Measurements from ENCODE around the gene NDUFS7. TPM values are rescaled to one million over a fixed set of nuclear protein-coding genes. Genes with fewer than 3 reads are reported as not detected.

The NDUFS7 gene
- polyA plus RNA-seq (2013, experiment 1 of 2), result 63.8 TPM
- polyA plus RNA-seq (2013, experiment 2 of 2), result 73.9 TPM

DNA sequence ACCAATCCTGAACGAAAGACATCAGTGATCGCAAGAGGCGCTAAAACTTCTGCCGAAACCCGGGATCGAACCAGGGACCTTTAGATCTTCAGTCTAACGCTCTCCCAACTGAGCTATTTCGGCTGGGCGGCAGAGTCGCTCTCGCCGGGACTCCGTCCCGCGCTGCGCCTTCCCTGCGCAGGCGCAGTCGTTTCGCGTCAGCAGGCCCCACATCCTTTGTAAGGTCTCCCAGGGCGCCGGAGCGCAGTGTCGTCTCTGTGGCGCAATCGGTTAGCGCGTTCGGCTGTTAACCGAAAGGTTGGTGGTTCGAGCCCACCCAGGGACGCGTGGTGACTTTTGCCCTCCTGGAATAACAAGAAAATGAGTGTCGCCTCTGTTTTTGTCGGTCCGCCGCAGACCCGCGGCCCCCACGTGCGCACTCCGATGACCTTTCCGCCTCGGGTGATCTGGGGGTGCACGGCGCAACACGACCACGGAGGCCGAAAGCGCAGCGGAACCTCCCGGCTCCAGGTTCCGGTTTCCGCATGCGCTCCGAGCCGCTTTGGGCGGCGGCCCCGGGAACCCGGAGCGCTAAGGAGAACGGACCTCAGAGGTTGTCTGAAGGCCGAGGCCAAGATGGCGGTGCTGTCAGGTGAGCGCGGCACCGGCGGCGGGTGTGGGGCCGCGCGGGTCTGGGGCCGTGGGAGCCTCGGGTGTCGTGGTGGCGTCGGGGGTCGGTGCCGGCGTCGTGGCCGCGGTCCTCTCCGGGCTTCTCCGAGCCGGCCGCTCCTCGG lies at the start of gene NDUFS7:
NDUFS7 (plus strand) TSS at position 596 of the 773 bp plus-strand sequence; CDS start at position 616, 20 bp downstream.
- Histone ChIP-seq H3K27me3 (ENCODE audit: insufficient read depth, low read length) (no peaks in the 10 kb centered on the region), H3K36me3 (ENCODE audit: insufficient read depth, low read length) (peaks cover under 1% of the 10 kb centered on the region; the same call in 1 of the 2 replicates), H3K4me3 (ENCODE audit: low read length) (peak within 1 kb of the TSS; percentile 91), H3K9ac (ENCODE audit: low read depth, low read length) (peak within 1 kb of the TSS; percentile 76), H3K27ac (ENCODE audit: low read depth, low read length) (peak within 1 kb of the TSS; percentile 91), H3K9me3 (ENCODE audit: insufficient read depth, low read depth, low read length) (no peaks in the 10 kb centered on the region), H3K4me1 (ENCODE audit: insufficient read depth, low read length) (peaks cover 7% of the 10 kb centered on the region; the same call in 1 of the 2 replicates)
- under 1% methylated on average over 90 of the region's 90 CpGs for WGBS

DNA sequence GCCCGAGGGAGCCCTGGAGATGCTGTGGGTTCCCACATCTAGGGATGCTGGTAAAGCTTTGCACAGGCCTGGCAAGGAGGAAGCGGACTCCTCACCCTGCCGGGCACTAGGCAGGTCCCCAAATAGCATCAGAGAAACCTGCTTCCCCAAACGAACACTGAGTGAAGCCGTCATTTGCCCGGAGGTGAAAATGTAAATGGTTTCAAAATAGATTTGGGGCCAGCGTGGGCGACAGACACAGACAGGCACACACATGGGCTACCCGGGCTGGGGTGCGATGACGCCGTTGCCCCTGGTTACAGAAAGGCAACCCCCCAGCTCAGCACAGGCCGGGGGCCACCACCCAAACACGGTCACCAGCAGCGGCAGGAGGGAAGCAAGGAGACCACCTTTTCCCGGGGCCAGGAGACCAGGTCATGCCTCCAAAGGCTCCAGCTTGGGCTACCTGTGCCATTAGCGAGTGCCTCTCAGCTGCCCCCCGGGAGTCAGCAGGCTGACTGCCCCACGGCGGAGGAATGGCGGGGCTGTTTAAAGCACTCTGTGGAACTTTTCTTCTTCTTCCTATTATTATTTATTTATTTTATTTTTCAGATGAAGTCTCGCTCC lies 47.5 kb upstream of the NDUFS7 start:
- 94% methylated on average over 22 of the region's 22 CpGs for WGBS
- no peak overlapping the region for H3K27ac ChIP-seq (ENCODE audit: low read depth, low read length)
- 0 out of 2 replicates have a peak, but pooled peaks cover 3% of the 10 kb centered on the region for H3K4me1 ChIP-seq (ENCODE audit: insufficient read depth, low read length)
- no peak overlapping the region for H3K9ac ChIP-seq (ENCODE audit: low read depth, low read length)
- no peaks in the 10 kb centered on the region for H3K27me3 ChIP-seq (ENCODE audit: insufficient read depth, low read length)
- no peak overlapping the region for H3K4me3 ChIP-seq (ENCODE audit: low read length)
- no peaks in the 10 kb centered on the region for H3K36me3 ChIP-seq (ENCODE audit: insufficient read depth, low read length)
- H3K9me3 ChIP-seq (ENCODE audit: insufficient read depth, low read depth, low read length), result no peaks in the 10 kb centered on the region

DNA sequence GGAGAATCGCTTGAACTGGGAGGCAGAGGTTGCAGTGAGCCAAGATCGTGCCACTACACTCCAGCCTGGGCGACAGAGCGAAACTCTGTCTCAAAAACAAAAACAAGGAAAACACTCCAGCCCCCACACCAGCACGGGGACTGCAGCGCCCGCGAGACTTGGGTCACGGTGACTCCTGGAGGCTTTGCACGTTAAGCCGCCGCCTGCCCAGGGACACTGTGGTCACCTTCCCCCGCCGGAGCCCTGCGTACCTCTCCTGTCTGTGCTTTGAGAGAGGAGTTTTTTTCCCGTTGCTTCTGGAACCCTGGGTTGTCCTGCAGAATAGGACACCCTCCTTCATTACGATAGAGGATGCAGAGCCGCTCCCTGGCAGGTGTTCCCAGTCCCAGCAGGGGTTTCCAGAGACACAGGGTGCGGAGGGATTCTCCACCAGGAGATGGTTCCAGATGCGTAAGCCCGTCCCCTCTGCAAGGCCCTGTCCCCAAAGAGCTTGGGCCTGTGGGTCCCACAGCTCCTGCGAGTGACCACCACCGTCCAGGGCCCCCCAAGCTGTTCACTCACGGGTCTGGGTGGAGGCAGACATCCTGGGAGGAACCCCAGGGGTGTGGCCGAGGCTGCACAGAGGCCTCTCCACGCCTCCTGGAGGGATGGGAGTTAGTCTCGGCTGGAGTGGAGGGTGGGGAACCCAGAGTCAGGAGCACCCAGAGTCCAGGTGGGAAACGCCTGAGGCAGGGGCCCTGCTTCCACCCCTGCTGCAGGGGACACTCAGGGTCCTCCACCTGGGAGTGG lies 42.8 kb upstream of the NDUFS7 start:
- 89% methylated on average over 28 of the region's 28 CpGs for WGBS
- Histone ChIP-seq H3K4me1 (ENCODE audit: insufficient read depth, low read length) (no peaks in the 10 kb centered on the region), H3K4me3 (ENCODE audit: low read length) (no peak overlapping the region), H3K27me3 (ENCODE audit: insufficient read depth, low read length) (no peaks in the 10 kb centered on the region), H3K9ac (ENCODE audit: low read depth, low read length) (no peak overlapping the region), H3K27ac (ENCODE audit: low read depth, low read length) (no peak overlapping the region), H3K9me3 (ENCODE audit: insufficient read depth, low read depth, low read length) (no peaks in the 10 kb centered on the region), H3K36me3 (ENCODE audit: insufficient read depth, low read length) (no peaks in the 10 kb centered on the region)

DNA sequence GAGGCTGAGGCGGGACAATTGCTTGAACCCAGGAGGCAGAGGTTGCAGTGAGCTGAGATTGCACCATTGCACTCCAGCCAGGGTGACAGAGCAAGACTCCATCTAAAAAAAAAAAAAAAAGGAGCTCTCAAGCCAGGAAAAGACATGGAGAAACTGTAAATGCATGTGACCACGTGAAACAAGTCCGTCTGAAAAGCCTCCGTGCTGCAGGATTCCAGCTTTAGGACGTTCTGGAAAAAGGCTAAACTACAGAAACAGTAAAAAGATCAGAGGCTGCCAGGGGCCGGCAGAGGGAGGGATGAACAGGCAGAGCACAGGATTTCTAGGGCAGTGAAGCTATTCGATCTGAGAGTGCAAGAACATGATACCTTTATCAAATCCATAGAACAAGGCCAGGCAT lies 40.7 kb upstream of the NDUFS7 start:
- H3K27ac ChIP-seq (ENCODE audit: low read depth, low read length), result no peak overlapping the region
- 87% methylated on average over 7 of the region's 7 CpGs for WGBS
- H3K9me3 ChIP-seq (ENCODE audit: insufficient read depth, low read depth, low read length), result no peaks in the 10 kb centered on the region
- no peak overlapping the region for H3K4me3 ChIP-seq (ENCODE audit: low read length)
- H3K9ac ChIP-seq (ENCODE audit: low read depth, low read length), result no peak overlapping the region
- no peaks in the 10 kb centered on the region for H3K27me3 ChIP-seq (ENCODE audit: insufficient read depth, low read length)
- H3K4me1 ChIP-seq (ENCODE audit: insufficient read depth, low read length), result no peaks in the 10 kb centered on the region
- no peaks in the 10 kb centered on the region for H3K36me3 ChIP-seq (ENCODE audit: insufficient read depth, low read length)

DNA sequence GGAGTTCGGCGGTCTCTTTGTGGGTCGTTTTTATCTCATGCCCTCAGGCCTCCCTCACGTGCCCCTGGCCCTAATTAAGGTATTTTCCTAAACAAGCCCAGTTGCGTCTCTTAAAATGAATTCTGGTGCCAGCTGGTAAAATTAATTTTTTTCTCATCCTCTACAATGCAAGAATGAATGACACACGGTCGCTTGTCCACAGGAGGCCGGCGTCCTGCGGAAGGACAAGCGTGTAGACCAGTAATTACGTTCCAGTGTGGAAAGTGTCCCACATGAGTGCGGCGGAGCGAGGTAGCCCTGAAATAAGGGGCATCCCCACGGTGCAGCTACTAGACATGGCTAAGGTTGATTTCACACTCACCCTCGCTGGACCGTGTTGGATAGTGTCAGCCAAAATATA lies 34.5 kb upstream of the NDUFS7 start:
- H3K27ac ChIP-seq (ENCODE audit: low read depth, low read length), result no peak overlapping the region
- H3K9me3 ChIP-seq (ENCODE audit: insufficient read depth, low read depth, low read length), result no peaks in the 10 kb centered on the region
- H3K9ac ChIP-seq (ENCODE audit: low read depth, low read length), result no peak overlapping the region
- no peaks in the 10 kb centered on the region; the same call in 1 of the 2 replicates for H3K27me3 ChIP-seq (ENCODE audit: insufficient read depth, low read length)
- H3K4me1 ChIP-seq (ENCODE audit: insufficient read depth, low read length), result no peaks in the 10 kb centered on the region
- H3K4me3 ChIP-seq (ENCODE audit: low read length), result no peak overlapping the region
- WGBS, result 92% methylated on average over 18 of the region's 18 CpGs
- no peaks in the 10 kb centered on the region for H3K36me3 ChIP-seq (ENCODE audit: insufficient read depth, low read length)

DNA sequence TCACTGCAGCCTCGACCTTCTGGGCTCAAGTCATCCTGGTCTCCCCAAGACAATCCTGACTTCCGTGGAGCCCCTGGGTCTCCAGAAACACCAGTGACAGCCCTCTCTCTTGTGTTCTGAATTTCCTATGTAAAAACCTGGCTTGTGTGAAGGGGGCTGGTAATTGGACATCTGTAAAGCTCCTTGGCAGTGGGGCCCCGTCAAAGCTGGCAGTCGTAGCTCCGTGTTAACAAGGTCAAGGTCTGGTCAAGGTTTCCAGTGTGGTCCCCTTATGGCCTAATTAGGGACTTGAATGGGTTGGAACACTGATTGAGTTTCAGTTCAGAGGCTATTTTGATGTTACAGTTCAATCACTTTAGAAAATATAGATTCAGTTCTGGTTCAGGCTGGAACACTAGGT lies 32.8 kb upstream of the NDUFS7 start:
- H3K27ac ChIP-seq (ENCODE audit: low read depth, low read length), result no peak overlapping the region
- no peaks in the 10 kb centered on the region for H3K9me3 ChIP-seq (ENCODE audit: insufficient read depth, low read depth, low read length)
- peaks cover 2% of the 10 kb centered on the region for H3K4me1 ChIP-seq (ENCODE audit: insufficient read depth, low read length)
- WGBS, result 84% methylated on average over 5 of the region's 5 CpGs
- H3K4me3 ChIP-seq (ENCODE audit: low read length), result no peak overlapping the region
- no peaks in the 10 kb centered on the region; the same call in 1 of the 2 replicates for H3K27me3 ChIP-seq (ENCODE audit: insufficient read depth, low read length)
- H3K9ac ChIP-seq (ENCODE audit: low read depth, low read length), result no peak overlapping the region
- no peaks in the 10 kb centered on the region for H3K36me3 ChIP-seq (ENCODE audit: insufficient read depth, low read length)

DNA sequence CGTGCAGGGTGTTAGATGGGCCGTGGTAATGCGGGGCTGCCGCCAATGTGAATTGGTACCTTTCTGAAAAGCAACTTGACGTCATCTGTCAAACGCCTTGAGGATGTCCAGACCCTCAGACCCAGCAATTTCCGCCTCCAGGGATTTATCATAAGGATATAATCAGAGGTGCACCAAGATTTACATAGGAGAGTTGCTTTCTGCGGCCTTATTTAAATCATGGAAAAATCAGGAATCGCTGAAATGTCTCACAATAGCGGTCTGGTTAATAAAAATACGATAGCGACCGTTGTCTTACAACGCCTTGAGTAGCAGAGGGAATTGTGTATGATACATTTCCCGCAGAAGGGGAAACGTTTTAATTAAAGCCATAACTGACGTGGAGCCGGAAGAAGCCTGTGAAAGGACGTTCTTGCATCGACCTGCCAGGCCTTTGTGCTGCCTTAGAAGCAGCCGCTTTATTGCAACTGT lies 32.3 kb upstream of the NDUFS7 start:
- H3K27ac ChIP-seq (ENCODE audit: low read depth, low read length), result no peak overlapping the region
- H3K27me3 ChIP-seq (ENCODE audit: insufficient read depth, low read length), result no peaks in the 10 kb centered on the region; the same call in 1 of the 2 replicates
- 92% methylated on average over 21 of the region's 21 CpGs for WGBS
- 0 out of 2 replicates have a peak, but pooled peaks cover 2% of the 10 kb centered on the region for H3K36me3 ChIP-seq (ENCODE audit: insufficient read depth, low read length)
- H3K4me1 ChIP-seq (ENCODE audit: insufficient read depth, low read length), result peaks cover 7% of the 10 kb centered on the region
- no peak overlapping the region for H3K9ac ChIP-seq (ENCODE audit: low read depth, low read length)
- no peaks in the 10 kb centered on the region for H3K9me3 ChIP-seq (ENCODE audit: insufficient read depth, low read depth, low read length)
- H3K4me3 ChIP-seq (ENCODE audit: low read length), result no peak overlapping the region

DNA sequence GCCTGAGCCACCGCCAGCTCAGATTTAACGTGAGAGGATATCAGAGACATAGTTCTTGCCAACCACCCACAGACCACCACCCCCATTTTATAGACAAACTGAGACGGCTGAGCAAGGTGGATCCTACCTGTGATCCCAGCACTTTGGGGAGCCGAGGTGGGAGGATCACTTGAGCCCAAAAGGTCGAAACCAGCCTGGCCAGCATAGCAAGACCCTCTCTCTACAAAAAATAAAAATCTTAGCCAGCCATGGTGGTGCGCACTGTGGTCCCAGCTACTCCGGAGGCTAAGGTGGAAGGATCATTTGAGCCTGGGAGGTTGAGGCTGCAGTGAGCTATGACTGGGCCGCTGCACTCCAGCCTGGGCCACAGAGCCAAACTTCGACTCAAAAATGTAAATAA lies 30.6 kb upstream of the NDUFS7 start:
- Histone ChIP-seq H3K27ac (ENCODE audit: low read depth, low read length) (no peak overlapping the region), H3K4me3 (ENCODE audit: low read length) (no peak overlapping the region), H3K4me1 (ENCODE audit: insufficient read depth, low read length) (peaks cover 24% of the 10 kb centered on the region), H3K27me3 (ENCODE audit: insufficient read depth, low read length) (no peaks in the 10 kb centered on the region; the same call in 1 of the 2 replicates), H3K9me3 (ENCODE audit: insufficient read depth, low read depth, low read length) (no peaks in the 10 kb centered on the region), H3K9ac (ENCODE audit: low read depth, low read length) (no peak overlapping the region), H3K36me3 (ENCODE audit: insufficient read depth, low read length) (peaks cover 11% of the 10 kb centered on the region)
- 98% methylated on average over 8 of the region's 9 CpGs for WGBS

DNA sequence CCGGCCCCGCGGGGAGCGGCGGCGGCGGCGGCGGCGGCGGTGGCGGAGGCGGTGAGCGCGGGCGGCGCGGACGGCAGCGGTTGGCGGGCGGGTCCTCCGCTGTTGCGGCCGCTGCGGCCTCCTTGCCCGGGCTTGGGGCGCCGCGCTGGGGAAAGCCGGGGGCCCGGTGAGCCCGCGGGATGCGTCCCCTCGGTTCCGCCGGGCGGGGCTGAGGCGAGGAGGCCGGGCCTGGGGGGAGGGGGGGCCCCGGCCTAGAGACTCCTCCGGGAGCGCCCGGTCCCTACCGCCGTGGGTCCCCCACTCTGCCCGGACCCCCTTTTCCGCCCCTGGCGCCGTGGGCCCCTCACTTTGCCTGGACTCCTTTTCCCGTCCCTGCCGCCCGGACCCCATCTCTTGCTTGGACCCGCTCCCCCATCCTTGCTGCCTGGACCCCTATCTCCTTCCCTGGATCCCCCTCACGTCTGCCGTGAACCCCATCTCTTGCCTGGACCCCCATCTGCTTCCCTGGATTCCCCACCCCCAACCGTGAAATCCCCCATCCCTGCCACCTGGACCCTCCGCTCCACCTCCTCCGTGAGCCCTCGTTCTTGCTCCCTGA lies 28.6 kb upstream of the NDUFS7 start:
- H3K4me3 ChIP-seq (ENCODE audit: low read length), result peak overlapping the region; percentile 80
- H3K27ac ChIP-seq (ENCODE audit: low read depth, low read length), result peak overlapping the region; percentile 28; the same call in 1 of the 2 replicates
- no peaks in the 10 kb centered on the region for H3K9me3 ChIP-seq (ENCODE audit: insufficient read depth, low read depth, low read length)
- under 1% methylated on average over 61 of the region's 61 CpGs for WGBS
- H3K27me3 ChIP-seq (ENCODE audit: insufficient read depth, low read length), result no peaks in the 10 kb centered on the region; the same call in 1 of the 2 replicates
- peaks cover 41% of the 10 kb centered on the region for H3K4me1 ChIP-seq (ENCODE audit: insufficient read depth, low read length)
- H3K9ac ChIP-seq (ENCODE audit: low read depth, low read length), result peak overlapping the region; percentile 72
- H3K36me3 ChIP-seq (ENCODE audit: insufficient read depth, low read length), result peaks cover 30% of the 10 kb centered on the region

DNA sequence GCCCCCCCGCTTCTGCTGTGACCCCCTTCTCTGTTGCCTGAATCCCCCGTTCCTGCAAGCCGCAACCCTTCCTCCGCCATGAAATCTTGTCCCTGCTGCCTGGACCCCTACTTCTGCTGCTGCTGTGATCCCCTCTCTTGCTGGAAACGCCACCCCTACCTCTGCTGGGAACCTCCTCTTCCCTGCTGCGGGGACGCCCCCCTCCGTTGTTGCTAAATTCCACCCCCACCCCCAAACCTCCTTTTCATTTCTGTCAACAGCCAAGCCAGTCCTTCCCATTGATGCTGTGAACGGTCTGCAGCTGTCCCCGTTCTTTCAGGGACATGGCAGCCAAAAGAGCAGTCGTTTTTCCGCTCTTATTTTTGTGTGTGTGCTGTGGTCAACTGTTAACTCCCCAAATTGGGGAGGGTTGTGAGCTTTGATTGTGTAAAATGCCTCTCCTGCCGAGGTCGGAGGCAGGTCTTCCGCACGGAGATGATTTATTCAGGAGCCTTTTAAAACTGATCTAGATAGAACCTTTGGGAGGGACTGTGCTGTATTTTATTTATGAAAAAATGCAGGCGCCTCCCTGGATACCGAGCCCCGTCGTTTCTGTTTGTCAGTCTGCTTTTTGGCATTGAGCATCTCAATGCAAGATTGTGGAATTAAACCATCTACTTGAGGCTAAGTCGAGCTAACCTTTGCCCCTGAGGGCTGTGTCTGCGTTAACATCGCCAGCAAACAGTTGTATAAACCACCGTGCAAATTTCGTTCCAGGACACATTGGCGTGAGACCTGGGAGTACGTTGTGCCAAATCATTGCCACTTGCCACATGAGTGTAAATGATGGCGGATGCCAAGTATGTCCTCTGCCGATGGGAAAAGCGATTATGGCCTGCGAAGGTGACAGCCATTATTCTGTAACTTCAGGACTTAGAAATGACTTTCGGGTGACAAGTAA lies 27.9 kb upstream of the NDUFS7 start:
- H3K27ac ChIP-seq (ENCODE audit: low read depth, low read length), result no peak overlapping the region
- WGBS, result 33% methylated on average over 32 of the region's 32 CpGs
- no peaks in the 10 kb centered on the region; the same call in 1 of the 2 replicates for H3K27me3 ChIP-seq (ENCODE audit: insufficient read depth, low read length)
- peaks cover 38% of the 10 kb centered on the region for H3K36me3 ChIP-seq (ENCODE audit: insufficient read depth, low read length)
- H3K9ac ChIP-seq (ENCODE audit: low read depth, low read length), result peak overlapping the region; percentile 72
- no peaks in the 10 kb centered on the region for H3K9me3 ChIP-seq (ENCODE audit: insufficient read depth, low read depth, low read length)
- H3K4me1 ChIP-seq (ENCODE audit: insufficient read depth, low read length), result peaks cover 47% of the 10 kb centered on the region
- H3K4me3 ChIP-seq (ENCODE audit: low read length), result peak overlapping the region; percentile 80

Data from HUES64 (cell line).